CD14-positive monocyte (primary cell): ENCODE measurements around the gene RFX7. TPM values are rescaled to one million over a fixed set of nuclear protein-coding genes. Genes with fewer than 3 reads are reported as not detected.
"Not testable (repeated sequence)": the region's sequence is repeated elsewhere in the genome, so short reads cannot be mapped to it uniquely, and the experiment has no call there.

Experiments
- DNase-seq, 3 donors: peaks; one replicate each; pipeline ENCODE4 v3.0.0-alpha.2; 2011 to 2022
- H2AFZ ChIP-seq: 2 replicates; pipeline ENCODE4 v1.6.0; 2012; ENCODE audit warnings: mild to moderate bottlenecking, low read depth, low read length, inconsistent platforms; ENCODE audit not compliant: insufficient read depth, poor library complexity, severe bottlenecking
- H3K27ac ChIP-seq, 2 donors: 1 replicate in 1 of 2; 2 replicates in 1 of 2; pipeline ENCODE4 v1.5.1; 2012 to 2013; ENCODE audit warnings: low read length in 2 of 2, control low read depth in 1 of 2, inconsistent platforms in 1 of 2, low read depth in 1 of 2, mild to moderate bottlenecking in 1 of 2
- H3K27me3 ChIP-seq, 2 donors: one replicate each; pipeline versions ENCODE4 v1.6.0 to v1.6.1; 2011 to 2013; ENCODE audit warnings: low read length in 2 of 2; ENCODE audit not compliant: control insufficient read depth in 2 of 2, insufficient read depth in 2 of 2
- H3K36me3 ChIP-seq, 2 donors: replicated peaks in 1 of 2; 1 replicate in 1 of 2; 2 replicates in 1 of 2; pipeline versions ENCODE4 v1.5.1 to v1.6.1; 2012 to 2013; ENCODE audit warnings: low read length in 2 of 2, control low read depth in 1 of 2, inconsistent platforms in 1 of 2, mild to moderate bottlenecking in 1 of 2; ENCODE audit not compliant: insufficient read depth in 2 of 2, control insufficient read depth in 1 of 2
- H3K4me1 ChIP-seq, 2 donors: 1 replicate in 1 of 2; 2 replicates in 1 of 2; pipeline versions ENCODE4 v1.5.1 to v1.6.1; 2012 to 2013; ENCODE audit warnings: low read length in 2 of 2, control low read depth in 1 of 2, inconsistent platforms in 1 of 2, mild to moderate bottlenecking in 1 of 2, moderate library complexity in 1 of 2; ENCODE audit not compliant: insufficient read depth in 2 of 2, control insufficient read depth in 1 of 2
- H3K4me2 ChIP-seq: replicated peaks from 2 replicates; pipeline ENCODE3; 2012; ENCODE audit warnings: low read length, moderate library complexity, mild to moderate bottlenecking; ENCODE audit not compliant: poor library complexity, severe bottlenecking; ENCODE audit errors: extremely low read depth
- H3K4me3 ChIP-seq, 3 experiments: fragments of 200-600 bp in 1 of 3; sonication (generic) in 1 of 3; replicated peaks in 1 of 3; 1 replicate in 2 of 3; 2 replicates in 1 of 3; pipeline ENCODE4 v1.5.1; 2011 to 2013; ENCODE audit warnings: low read length in 3 of 3, mild to moderate bottlenecking in 3 of 3, control low read depth in 2 of 3, low read depth in 2 of 3, inconsistent platforms in 1 of 3, moderate library complexity in 1 of 3
- H3K79me2 ChIP-seq: 2 replicates; pipeline ENCODE4 v1.6.0; 2012; ENCODE audit warnings: mild to moderate bottlenecking, control low read depth, inconsistent platforms, low read length, moderate library complexity; ENCODE audit not compliant: insufficient read depth
- H3K9ac ChIP-seq: 2 replicates; pipeline ENCODE4 v1.6.0; 2017; ENCODE audit warnings: low read length, mild to moderate bottlenecking; ENCODE audit not compliant: insufficient read depth, poor library complexity, severe bottlenecking
- H3K9me3 ChIP-seq, 2 donors: replicated peaks in 1 of 2; 1 replicate in 1 of 2; 2 replicates in 1 of 2; pipeline versions ENCODE4 v1.5.1 to v1.6.1; 2012 to 2013; ENCODE audit warnings: low read length in 2 of 2, control low read depth in 1 of 2; ENCODE audit not compliant: control insufficient read depth in 1 of 2, insufficient read depth in 1 of 2
- H4K20me1 ChIP-seq: 2 replicates; pipeline ENCODE4 v1.6.0; 2012; ENCODE audit warnings: mild to moderate bottlenecking, low read length, control low read depth, moderate library complexity; ENCODE audit not compliant: insufficient read depth
- H3K27ac Mint-ChIP-seq, 7 donors: one replicate each; pipeline ENCODE4 v1.8.0; 2020; ENCODE audit warnings: mild to moderate bottlenecking in 7 of 7, mixed read lengths in 7 of 7, moderate library complexity in 6 of 7, inconsistent platforms in 2 of 7
- H3K27me3 Mint-ChIP-seq, 3 donors: one replicate each; pipeline ENCODE4 v1.8.0; 2021 to 2022; ENCODE audit warnings: low read depth in 3 of 3, mild to moderate bottlenecking in 3 of 3, mixed read lengths in 3 of 3, moderate library complexity in 3 of 3, inconsistent platforms in 1 of 3
- H3K36me3 Mint-ChIP-seq, 2 donors: one replicate each; pipeline ENCODE4 v1.8.0; 2020; ENCODE audit warnings: mixed read lengths in 2 of 2, inconsistent platforms in 1 of 2, mild to moderate bottlenecking in 1 of 2
- H3K4me1 Mint-ChIP-seq: one replicate; pipeline ENCODE4 v1.8.0; 2020; ENCODE audit warnings: mild to moderate bottlenecking, mixed read lengths
- H3K4me3 Mint-ChIP-seq, 2 donors: one replicate each; pipeline ENCODE4 v1.8.0; 2020; ENCODE audit warnings: mild to moderate bottlenecking in 2 of 2, mixed read lengths in 2 of 2, moderate library complexity in 1 of 2
- H3K9me3 Mint-ChIP-seq, 7 donors: one replicate each; pipeline ENCODE4 v1.8.0; 2020 to 2022; ENCODE audit warnings: mixed read lengths in 7 of 7, mild to moderate bottlenecking in 6 of 7, moderate library complexity in 6 of 7, inconsistent platforms in 2 of 7
- CTCF ChIP-seq: fragments of 200-600 bp; IDR thresholded peaks from one replicate; pipeline ENCODE4 v1.8.0; 2022; ENCODE audit warnings: antibody characterized with exemption, mild to moderate bottlenecking
- WGBS: methylation state at CpG from one replicate; pipeline ENCODE4 v1.1.5; 2013; ENCODE audit warnings: missing lambda C conversion rate; ENCODE audit not compliant: insufficient coverage; 5-methylcytosine and 5-hydroxymethylcytosine counted together
- intact Hi-C, 2 donors: fragments of 100-400 bp; cut with micrococcal nuclease; formaldehyde crosslinking; loops; one replicate each; pipeline versions ENCODE4 v1.15.0 to v1.15.1; 2023
- polyA plus RNA-seq, 3 donors: library from polyadenylated mRNA; depleted of rRNA in 1 of 3; unstranded in 2 of 3; stranded (reverse) in 1 of 3; fragments of 300-500 nt in 2 of 3; fragments of >200 nt in 1 of 3; fragmentation: Illumina TruSeq in 2 of 3; gene quantifications; 1 replicate in 2 of 3; 2 replicates in 1 of 3; pipeline ENCODE4 v1.2.3, GENCODE V29; 2012 to 2021

Gene RFX7
- polyA plus RNA-seq, 3 donors = 1.0 to 2.9 (median 1.2) TPM

GRCh38 chr15:56207092-56207491 lies 36.6 kb downstream of the RFX7 start:
- peaks cover 10 to 18% of the 10 kb centered on the region in 2 donors for H3K36me3 Mint-ChIP-seq
- peaks cover 53% of the 10 kb centered on the region for H3K4me1 Mint-ChIP-seq
- no peaks in the 10 kb centered on the region for H3K27me3 Mint-ChIP-seq
- Histone ChIP-seq H3K9me3 (peaks cover 0 to 7% of the 10 kb centered on the region in 2 donors), H3K4me3 (no peak overlapping the region), H4K20me1 (peaks cover 30% of the 10 kb centered on the region), H2AFZ (no peak overlapping the region), H3K27ac (no peak overlapping the region), H3K27me3 (no peaks in the 10 kb centered on the region), H3K9ac (no peak overlapping the region), H3K4me1 (peaks cover 8 to 14% of the 10 kb centered on the region in 2 donors), H3K36me3 (peaks cover 3 to 7% of the 10 kb centered on the region in 2 donors), H3K4me2 (no peak overlapping the region), H3K79me2 (peaks cover 82% of the 10 kb centered on the region)
- intact Hi-C loops = no loop called here
- DNase-seq = no peak
- no peak for TF ChIP-seq CTCF
- peaks cover 0 to 10% (median 4%) of the 10 kb centered on the region in 7 donors for H3K9me3 Mint-ChIP-seq
- no peak overlapping the region for H3K27ac Mint-ChIP-seq
- H3K4me3 Mint-ChIP-seq = no peak overlapping the region

- peaks cover 0 to 6% (median 0%) of the 10 kb centered on the region in 7 donors for H3K9me3 Mint-ChIP-seq
- H3K4me2 ChIP-seq = no peak overlapping the region
Observed at GRCh38 chr15:56205061-56205876, 38.4 kb downstream of the RFX7 start.

GRCh38 chr15:56203312-56203922 lies 40.3 kb downstream of the RFX7 start:
- peaks cover 44% of the 10 kb centered on the region for H3K4me1 Mint-ChIP-seq
- H3K9me3 Mint-ChIP-seq, intact Hi-C loops, H3K36me3 ChIP-seq, H3K27me3 Mint-ChIP-seq, H3K9me3 ChIP-seq, H3K27ac Mint-ChIP-seq, H3K36me3 Mint-ChIP-seq, H3K27ac ChIP-seq, H2AFZ ChIP-seq, H3K27me3 ChIP-seq, DNase-seq, H3K9ac ChIP-seq, H3K4me2 ChIP-seq, H3K4me3 Mint-ChIP-seq, H3K4me3 ChIP-seq: not testable (repeated sequence)
- Histone ChIP-seq H3K4me1 (peaks cover 8 to 14% of the 10 kb centered on the region in 2 donors), H3K79me2 (peaks cover 70% of the 10 kb centered on the region), H4K20me1 (peaks cover 31% of the 10 kb centered on the region)
- 0% methylated on average over 1 of the region's 4 CpGs for WGBS

More at GRCh38 chr15:56205061-56205876, 38.4 kb downstream of the RFX7 start:
- peak overlapping the region in 1 of 2 donors; percentile 10 for H3K27ac ChIP-seq
- peaks cover 53% of the 10 kb centered on the region for H3K4me1 Mint-ChIP-seq
- intact Hi-C loops = no loop called here
- no peak overlapping the region for H3K4me3 ChIP-seq
- no peak overlapping the region for H2AFZ ChIP-seq
- peaks cover 74% of the 10 kb centered on the region for H3K79me2 ChIP-seq
- peaks cover 4 to 12% of the 10 kb centered on the region in 2 donors for H3K36me3 Mint-ChIP-seq
- no peaks in the 10 kb centered on the region for H3K27me3 Mint-ChIP-seq
- no peak for TF ChIP-seq CTCF
- no peak overlapping the region for H3K9ac ChIP-seq
- H3K4me1 ChIP-seq = peaks cover 8 to 14% of the 10 kb centered on the region in 2 donors
- H3K4me3 Mint-ChIP-seq = no peak overlapping the region
- peaks cover 0 to 3% of the 10 kb centered on the region in 2 donors for H3K36me3 ChIP-seq
- no peak for DNase-seq
- no peaks in the 10 kb centered on the region for H3K9me3 ChIP-seq
- H3K27me3 ChIP-seq = no peaks in the 10 kb centered on the region
- peak overlapping the region in 1 of 7 donors; percentile 11 for H3K27ac Mint-ChIP-seq
- peaks cover 31% of the 10 kb centered on the region for H4K20me1 ChIP-seq
